HFFc6 (cell line): Measurements from ENCODE around the gene KCNH5. TPM values are rescaled to one million over a fixed set of nuclear protein-coding genes. Genes with fewer than 3 reads are reported as not detected.

Source experiments
- DNase-seq: peaks from one replicate; pipeline ENCODE4 v3.0.0-alpha.2; 2018
- H3K27ac Mint-ChIP-seq: 2 replicates; pipeline ENCODE4 v1.8.0; 2020; ENCODE audit warnings: mild to moderate bottlenecking, mixed read lengths
- H3K27me3 Mint-ChIP-seq: 2 replicates; pipeline ENCODE4 v1.8.0; 2021; ENCODE audit warnings: mild to moderate bottlenecking, moderate library complexity, mixed read lengths; ENCODE audit not compliant: insufficient read depth
- H3K36me3 Mint-ChIP-seq: 2 replicates; pipeline ENCODE4 v1.8.0; 2021; ENCODE audit warnings: low read depth, mixed read lengths
- H3K4me1 Mint-ChIP-seq: 2 replicates; pipeline ENCODE4 v1.8.0; 2020; ENCODE audit warnings: low read depth, mixed read lengths
- H3K4me3 Mint-ChIP-seq: 2 replicates; pipeline ENCODE4 v1.8.0; 2020; ENCODE audit warnings: mild to moderate bottlenecking, moderate library complexity, mixed read lengths
- H3K9me3 Mint-ChIP-seq: 2 replicates; pipeline ENCODE4 v1.8.0; 2020; ENCODE audit warnings: mild to moderate bottlenecking, mixed read lengths
- total RNA-seq, 6 experiments: library from RNA; stranded (reverse); fragmentation: NEBNext Ultra II Directional; extraction: Animal tissue kit (Norgen Biotek cat#: 25700); gene quantifications; 2 replicates in 1 of 6; 3 replicates in 5 of 6; pipeline ENCODE4 v1.2.3, GENCODE V29; 2021
- TF ChIP-seq, protein P1 (sequence below): fragments of 200-600 bp; sonication (generic); IDR thresholded peaks from 2 replicates; pipeline ENCODE4 v1.5.0; 2021; ENCODE audit warnings: antibody characterized with exemption, mild to moderate bottlenecking

The KCNH5 gene
- total RNA-seq, 6 experiments from 2014 or later = not detected

DNA sequence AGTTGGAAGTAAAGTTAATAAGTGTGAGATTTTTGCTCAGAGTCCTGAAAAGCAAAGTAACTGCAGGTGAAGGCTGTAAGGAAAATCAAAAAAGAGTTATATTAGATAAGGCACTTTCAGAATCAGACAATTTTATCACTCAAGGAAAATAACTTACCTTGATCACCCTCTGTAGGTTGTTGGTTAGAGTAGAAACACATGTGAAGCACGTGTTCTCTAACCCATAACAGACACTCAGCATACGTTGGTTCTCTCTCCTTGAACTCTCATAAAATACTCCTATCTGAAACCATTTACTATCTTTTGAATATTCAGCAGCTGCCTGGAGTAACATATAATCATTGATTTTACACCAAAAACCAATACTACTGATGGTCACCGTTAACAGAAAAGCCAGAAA is 335.5 kb downstream of the KCNH5 start:
- Mint-ChIP-seq H3K36me3 (no peaks in the 10 kb centered on the region), H3K27me3 (no peaks in the 10 kb centered on the region), H3K9me3 (peaks cover 19% of the 10 kb centered on the region), H3K4me3 (no peak overlapping the region), H3K4me1 (no peaks in the 10 kb centered on the region), H3K27ac (no peak overlapping the region)
- DNase-seq = no peak
- TF ChIP-seq, protein P1, sequence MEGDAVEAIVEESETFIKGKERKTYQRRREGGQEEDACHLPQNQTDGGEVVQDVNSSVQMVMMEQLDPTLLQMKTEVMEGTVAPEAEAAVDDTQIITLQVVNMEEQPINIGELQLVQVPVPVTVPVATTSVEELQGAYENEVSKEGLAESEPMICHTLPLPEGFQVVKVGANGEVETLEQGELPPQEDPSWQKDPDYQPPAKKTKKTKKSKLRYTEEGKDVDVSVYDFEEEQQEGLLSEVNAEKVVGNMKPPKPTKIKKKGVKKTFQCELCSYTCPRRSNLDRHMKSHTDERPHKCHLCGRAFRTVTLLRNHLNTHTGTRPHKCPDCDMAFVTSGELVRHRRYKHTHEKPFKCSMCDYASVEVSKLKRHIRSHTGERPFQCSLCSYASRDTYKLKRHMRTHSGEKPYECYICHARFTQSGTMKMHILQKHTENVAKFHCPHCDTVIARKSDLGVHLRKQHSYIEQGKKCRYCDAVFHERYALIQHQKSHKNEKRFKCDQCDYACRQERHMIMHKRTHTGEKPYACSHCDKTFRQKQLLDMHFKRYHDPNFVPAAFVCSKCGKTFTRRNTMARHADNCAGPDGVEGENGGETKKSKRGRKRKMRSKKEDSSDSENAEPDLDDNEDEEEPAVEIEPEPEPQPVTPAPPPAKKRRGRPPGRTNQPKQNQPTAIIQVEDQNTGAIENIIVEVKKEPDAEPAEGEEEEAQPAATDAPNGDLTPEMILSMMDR = no peak

DNA sequence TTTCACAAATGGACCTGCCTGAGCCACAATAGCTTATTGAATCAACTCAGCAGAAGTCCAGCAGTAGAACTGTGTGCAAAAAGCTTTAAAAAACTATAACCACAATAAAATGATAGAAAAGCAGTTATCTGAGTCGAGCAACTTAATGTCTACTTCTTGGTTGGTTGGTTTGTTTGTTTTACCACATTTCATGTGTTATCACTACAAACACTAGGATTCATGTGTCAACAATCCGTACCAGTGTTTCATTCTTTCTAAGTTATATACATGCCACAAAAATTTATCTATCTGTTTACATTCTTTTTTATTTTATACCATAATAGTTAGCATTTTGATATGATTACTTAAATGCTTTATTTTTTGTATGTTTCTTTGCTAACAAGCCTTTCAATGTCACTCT is 339.0 kb downstream of the KCNH5 start:
- DNase-seq = no peak

DNA sequence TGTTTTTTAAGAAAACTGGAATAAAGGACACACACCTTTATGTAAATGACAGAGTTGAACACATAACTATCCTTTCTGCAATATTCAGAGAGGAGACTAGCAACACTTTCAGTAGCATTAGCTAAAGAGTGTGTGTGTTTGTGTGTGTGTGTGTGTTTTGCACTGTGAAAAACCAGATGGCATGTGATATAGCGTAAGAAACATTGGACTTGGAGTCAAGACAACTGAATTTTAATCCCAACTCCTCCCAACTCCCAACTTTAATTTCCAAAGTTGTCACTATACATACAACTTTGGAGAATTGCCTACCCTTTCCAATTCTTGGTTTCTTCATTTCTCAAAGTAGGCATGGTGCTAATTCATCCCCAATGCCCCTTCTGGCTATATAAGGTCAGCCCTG is 347.8 kb downstream of the KCNH5 start:
- Mint-ChIP-seq H3K27ac (no peak overlapping the region), H3K36me3 (no peaks in the 10 kb centered on the region; the same call in 1 of the 2 replicates), H3K4me3 (no peak overlapping the region), H3K4me1 (no peaks in the 10 kb centered on the region), H3K9me3 (peaks cover 26% of the 10 kb centered on the region), H3K27me3 (no peaks in the 10 kb centered on the region)
- DNase-seq = no peak
- TF ChIP-seq, protein P1 = no peak

More for the DNA sequence above, 339.0 kb downstream of the KCNH5 start:
- Mint-ChIP-seq H3K4me3 (no peak overlapping the region), H3K4me1 (no peaks in the 10 kb centered on the region), H3K27ac (no peak overlapping the region), H3K27me3 (no peaks in the 10 kb centered on the region), H3K9me3 (peaks cover 23% of the 10 kb centered on the region), H3K36me3 (no peaks in the 10 kb centered on the region)
- TF ChIP-seq, protein P1 = no peak

DNA sequence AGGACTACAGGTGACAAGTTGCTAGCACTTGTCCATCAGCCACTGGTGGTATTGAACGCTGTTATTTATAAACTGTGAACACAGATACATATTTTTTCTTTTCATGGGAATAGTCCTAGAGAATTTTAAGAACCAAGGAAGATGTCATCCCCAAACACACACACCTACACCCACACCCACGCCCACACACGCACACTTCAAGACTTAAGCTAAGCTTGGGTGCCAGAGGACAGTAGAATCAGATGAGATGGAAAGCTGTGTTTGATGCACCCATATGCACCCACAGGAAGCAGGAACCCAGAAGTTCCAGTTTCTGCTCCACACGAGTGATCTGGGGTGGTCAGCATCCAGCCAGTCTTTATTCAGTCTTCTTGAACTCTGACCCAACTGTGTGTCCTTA is 348.3 kb downstream of the KCNH5 start:
- Mint-ChIP-seq H3K27me3 (no peaks in the 10 kb centered on the region), H3K4me3 (no peak overlapping the region), H3K4me1 (no peaks in the 10 kb centered on the region), H3K9me3 (peaks cover 31% of the 10 kb centered on the region), H3K36me3 (no peaks in the 10 kb centered on the region; the same call in 1 of the 2 replicates), H3K27ac (no peak overlapping the region)
- TF ChIP-seq, protein P1 = no peak
- DNase-seq = no peak

DNA sequence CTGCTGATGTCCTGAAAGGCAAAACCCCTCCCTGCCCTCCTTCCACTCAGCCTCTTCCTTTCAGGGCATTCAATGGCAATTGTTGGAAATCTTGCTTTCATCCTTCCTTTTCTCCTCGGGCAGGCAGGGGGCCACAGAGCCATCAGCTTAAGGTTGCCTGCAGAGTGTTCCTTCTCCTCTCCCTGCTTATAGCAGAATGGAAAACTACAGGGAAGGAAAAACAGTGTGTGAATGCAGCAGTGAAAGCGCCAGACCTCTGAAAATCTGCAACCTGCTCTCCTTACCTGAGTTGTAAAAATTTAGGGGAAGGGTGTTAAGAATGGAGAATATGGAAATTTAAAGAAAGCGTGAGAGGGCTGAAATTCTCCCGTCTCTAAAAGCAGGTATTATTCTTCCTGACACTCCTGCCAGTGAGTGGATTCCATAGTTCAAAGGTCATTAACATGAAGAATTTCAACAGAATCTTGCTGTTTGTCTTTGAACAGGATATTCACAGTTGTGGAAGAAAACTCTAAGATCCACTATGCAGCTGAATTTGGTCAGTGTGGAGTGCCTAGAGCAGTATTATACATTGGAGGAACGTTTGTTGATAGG is 348.8 kb downstream of the KCNH5 start:
- H3K27ac Mint-ChIP-seq = no peak overlapping the region
- no peaks in the 10 kb centered on the region for H3K4me1 Mint-ChIP-seq
- TF ChIP-seq, protein P1 = no peak
- H3K27me3 Mint-ChIP-seq = no peaks in the 10 kb centered on the region
- peaks cover 32% of the 10 kb centered on the region for H3K9me3 Mint-ChIP-seq
- no peak overlapping the region for H3K4me3 Mint-ChIP-seq
- H3K36me3 Mint-ChIP-seq = no peaks in the 10 kb centered on the region; the same call in 1 of the 2 replicates
- no peak for DNase-seq

DNA sequence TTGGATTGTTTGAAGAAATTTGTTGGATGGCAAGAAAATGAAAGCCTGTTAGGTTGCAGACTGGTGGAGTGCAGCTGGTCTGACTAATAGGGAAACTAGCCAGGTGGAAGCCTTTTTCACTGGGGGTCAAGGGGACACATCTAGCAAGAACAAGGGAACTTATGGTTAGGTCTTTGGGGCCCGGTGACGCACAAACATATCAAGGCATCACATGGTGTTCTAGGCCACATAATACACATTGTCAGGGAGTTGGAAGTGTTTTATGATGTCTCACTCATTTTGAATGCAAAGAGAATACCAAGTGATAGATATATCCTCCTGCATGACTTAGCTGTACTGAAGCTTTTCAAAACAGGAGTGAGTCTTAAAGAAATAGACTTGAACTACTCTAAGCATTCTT is 351.2 kb downstream of the KCNH5 start:
- Mint-ChIP-seq H3K27ac (no peak overlapping the region), H3K36me3 (no peaks in the 10 kb centered on the region), H3K9me3 (peaks cover 19% of the 10 kb centered on the region), H3K27me3 (no peaks in the 10 kb centered on the region), H3K4me1 (no peaks in the 10 kb centered on the region), H3K4me3 (no peak overlapping the region)
- DNase-seq = no peak
- TF ChIP-seq, protein P1 = no peak
